Non-pigmented ciliary epithelial cell (primary cell): ENCODE measurements around the gene RER1.

Source experiments
- DNase-seq: peaks from one replicate; pipeline ENCODE4 v3.0.0-alpha.2; 2010; ENCODE audit warnings: low read depth

The RER1 gene

GRCh38 chr1:2375923-2376260, 15.7 kb upstream of the RER1 start:
- DNase-seq, result no peak

- DNase-seq, result no peak
These were observed 15.3 kb upstream of the RER1 start for GRCh38 chr1:2376261-2376741.

GRCh38 chr1:2376931-2377672, 14.5 kb upstream of the RER1 start:
- DNase-seq, result no peak

- no peak for DNase-seq
These were observed 13.7 kb upstream of the RER1 start for GRCh38 chr1:2377751-2378440.

GRCh38 chr1:2378441-2378851, 13.2 kb upstream of the RER1 start:
- no peak for DNase-seq

GRCh38 chr1:2378956-2379732, 12.5 kb upstream of the RER1 start:
- no peak for DNase-seq

- no peak for DNase-seq
These were observed 11.8 kb upstream of the RER1 start for GRCh38 chr1:2379733-2380404.

- DNase-seq, result no peak
These were observed 10.6 kb upstream of the RER1 start for GRCh38 chr1:2380816-2381591.

- no peak for DNase-seq
These were observed 9.7 kb upstream of the RER1 start for GRCh38 chr1:2381741-2382620.

GRCh38 chr1:2382621-2383361, 8.8 kb upstream of the RER1 start:
- DNase-seq, result no peak

GRCh38 chr1:2383576-2383975, 8.1 kb upstream of the RER1 start:
- DNase-seq, result no peak

GRCh38 chr1:2384130-2384860, 7.3 kb upstream of the RER1 start:
- DNase-seq, result no peak

GRCh38 chr1:2384941-2385481, 6.6 kb upstream of the RER1 start:
- no peak for DNase-seq

- DNase-seq, result no peak
These were observed 5.9 kb upstream of the RER1 start for GRCh38 chr1:2385606-2386280.

- no peak for DNase-seq
These were observed 4.7 kb upstream of the RER1 start for GRCh38 chr1:2386636-2387611.

- DNase-seq, result no peak
These were observed 3.4 kb upstream of the RER1 start for GRCh38 chr1:2388004-2388913.
